K562 (cell line): ENCODE data around the gene RBM12. TPM values are rescaled to one million over a fixed set of nuclear protein-coding genes. Genes with fewer than 3 reads are reported as not detected.

Experiments used
- ATAC-seq: fragments of 200-7000 bp; cut with Tn5 transposase; 3 replicates; pipeline ENCODE4 v1.9.1; 2020; ENCODE audit warnings: moderate library complexity
- BruUV-seq: library from RNA; stranded (reverse); fragments of 400-500 nt; replicated peaks from 2 replicates; lab custom pipeline; 2021; lab: Mats Ljungman, UMichigan
- CTCF ChIA-PET: fragments of 300-600 bp; formaldehyde crosslinking; extraction: SDS; loops from one replicate; lab custom pipeline; 2021; ENCODE audit warnings: low intra/inter-chr PET ratio; lab: Yijun Ruan, JAX
- POLR2A ChIA-PET: fragments of 300-600, 350-650 bp; sonication (Branson Sonifier 250); formaldehyde crosslinking; extraction: SDS; loops from one replicate; lab custom pipeline; 2021; ENCODE audit warnings: antibody characterized with exemption, inconsistent platforms; lab: Yijun Ruan, JAX
- DNase-seq, 4 experiments: peaks; one replicate each; pipeline versions ENCODE4 v3.0.0 to v3.0.0-alpha.2; 2011 to 2018; ENCODE audit warnings: low spot score in 3 of 4, mixed read lengths in 3 of 4; ENCODE audit errors: extremely low read depth in 1 of 4
- FAIRE-seq: peaks from 2 replicates; lab custom pipeline; 2011; peaks lifted over from hg19 to GRCh38; lab: Jason Lieb, UNC
- H2AFZ ChIP-seq: 2 replicates; pipeline ENCODE4 v1.6.0; 2011; ENCODE audit warnings: low read depth, low read length, control low read depth, inconsistent platforms
- H3K27ac ChIP-seq: fragments of 200-600 bp; 3 replicates; pipeline ENCODE4 v1.8.0; 2011; ENCODE audit warnings: low read depth, mild to moderate bottlenecking, control low read depth, inconsistent platforms, low read length, moderate library complexity, mixed read lengths; ENCODE audit errors: extremely low read depth
- H3K27me3 ChIP-seq, 2 experiments: fragments of 300-600 bp in 1 of 2; 2 replicates in 1 of 2; 3 replicates in 1 of 2; pipeline versions ENCODE4 v1.6.0 to v1.8.0; 2011; ENCODE audit warnings: inconsistent platforms in 2 of 2, low read length in 2 of 2, mild to moderate bottlenecking in 1 of 2, mixed read lengths in 1 of 2, moderate library complexity in 1 of 2; ENCODE audit not compliant: control insufficient read depth in 2 of 2, insufficient read depth in 2 of 2
- H3K36me3 ChIP-seq: fragments of 300-600 bp; 3 replicates; pipeline ENCODE4 v1.8.0; 2011; ENCODE audit warnings: mild to moderate bottlenecking, low read length, inconsistent platforms; ENCODE audit not compliant: control insufficient read depth, insufficient read depth
- H3K4me1 ChIP-seq, 2 experiments: fragments of 200-600 bp in 1 of 2; replicated peaks in 1 of 2; 2 replicates in 1 of 2; 3 replicates in 1 of 2; pipeline versions ENCODE4 v1.5.1 to v1.8.0; 2011; ENCODE audit warnings: inconsistent platforms in 2 of 2, low read length in 2 of 2, mild to moderate bottlenecking in 1 of 2, mixed read lengths in 1 of 2, moderate library complexity in 1 of 2; ENCODE audit not compliant: control insufficient read depth in 2 of 2, insufficient read depth in 2 of 2
- H3K4me2 ChIP-seq: 2 replicates; pipeline ENCODE4 v1.6.1; 2011; ENCODE audit warnings: low read length, control low read depth, inconsistent platforms, mixed read lengths; ENCODE audit not compliant: insufficient read depth
- H3K4me3 ChIP-seq: fragments of 200-600 bp; sonication (generic), shearing (Covaris generic); 2 replicates; pipeline ENCODE4 v1.5.1; 2016; ENCODE audit warnings: control low read depth, inconsistent platforms
- H3K79me2 ChIP-seq: fragments of 200-600 bp; 3 replicates; pipeline ENCODE4 v1.8.0; 2011; ENCODE audit warnings: low read length, inconsistent platforms; ENCODE audit not compliant: control insufficient read depth, insufficient read depth
- H3K9ac ChIP-seq, 2 experiments: 2 replicates each; pipeline versions ENCODE4 v1.6.0 to v1.6.1; 2011; ENCODE audit warnings: low read depth in 2 of 2, low read length in 2 of 2, control low read depth in 1 of 2, inconsistent platforms in 1 of 2, mild to moderate bottlenecking in 1 of 2, mixed read lengths in 1 of 2; ENCODE audit not compliant: insufficient read depth in 1 of 2
- H3K9me1 ChIP-seq: one replicate; pipeline ENCODE4 v1.6.0; 2011; ENCODE audit warnings: inconsistent platforms, mild to moderate bottlenecking, low read length, moderate library complexity; ENCODE audit not compliant: control insufficient read depth, insufficient read depth
- H3K9me3 ChIP-seq: replicated peaks from 2 replicates; pipeline ENCODE4 v1.5.1; 2011; ENCODE audit warnings: low read depth, low read length, inconsistent platforms; ENCODE audit not compliant: control insufficient read depth, insufficient read depth
- H4K20me1 ChIP-seq: replicated peaks from 2 replicates; pipeline ENCODE4 v1.6.1; 2011; ENCODE audit warnings: low read length, inconsistent platforms, mixed read lengths; ENCODE audit not compliant: control insufficient read depth, insufficient read depth
- TCFL5 ChIP-seq: fragments of 250-450 bp; sonication (Bioruptor Pico); conservative IDR thresholded peaks from 2 replicates; pipeline ENCODE4 v1.6.1; 2021; ENCODE audit warnings: mild to moderate bottlenecking, moderate library complexity, matching md5 sums
- WGBS: fragments of 100-300 bp; shearing (Covaris generic); methylation state at CpG from one replicate; pipeline ENCODE4 v1.1.6; 2016; ENCODE audit warnings: low coverage, mixed read lengths; ENCODE audit not compliant: insufficient coverage; ENCODE audit errors: missing lambda C conversion rate; 5-methylcytosine and 5-hydroxymethylcytosine counted together
- in situ Hi-C: fragments of 300-500 bp; cut with MboI; formaldehyde crosslinking; loops from 4 replicates; pipeline ENCODE4 v1.15.0; 2018; ENCODE audit warnings: inconsistent platforms, mixed read lengths
- intact Hi-C: fragments of 100-400 bp; cut with micrococcal nuclease; formaldehyde crosslinking; loops from 2 replicates; pipeline ENCODE4 v1.14.2; 2022
- polyA plus RNA-seq, 8 experiments: library from polyadenylated mRNA; depleted of rRNA in 4 of 8; stranded (reverse) in 5 of 8; unstranded in 3 of 8; fragments of >200 nt; fragmentation: Nextera tagmentation in 2 of 8; fragmentation: Illumina TruSeq in 1 of 8; extraction: Ambion mirVana in 2 of 8; extraction: Trizol in 1 of 8; gene quantifications; 2 replicates each; pipeline versions ENCODE4 v1.2.1 to v1.2.3, GENCODE V29; 2011 to 2014; ENCODE audit warnings: inconsistent platforms in 1 of 8, missing spikeins in 1 of 8
- total RNA-seq, 7 experiments: library from RNA; depleted of rRNA in 6 of 7; stranded (reverse); fragments of >200 nt in 6 of 7; fragmentation: Illumina TruSeq in 2 of 7; extraction: Trizol in 2 of 7; gene quantifications; 2 replicates each; pipeline versions ENCODE4 v1.2.1 to v1.2.3, GENCODE V29; 2011 to 2021; ENCODE audit warnings: low replicate concordance in 1 of 7
- TF ChIP-seq, protein P1 (sequence below): fragments of 450-650 bp; formaldehyde crosslinking; IDR thresholded peaks from 2 replicates; pipeline ENCODE4 v1.4.0; 2020; ENCODE audit warnings: mild to moderate bottlenecking

RBM12 gene
- total and polyA plus RNA-seq, 9 of the 15 experiments (the other 6 are each of a cell fraction or from before 2014, with no cell fraction given) = 5.0 to 162 (median 73.3) TPM

DNA sequence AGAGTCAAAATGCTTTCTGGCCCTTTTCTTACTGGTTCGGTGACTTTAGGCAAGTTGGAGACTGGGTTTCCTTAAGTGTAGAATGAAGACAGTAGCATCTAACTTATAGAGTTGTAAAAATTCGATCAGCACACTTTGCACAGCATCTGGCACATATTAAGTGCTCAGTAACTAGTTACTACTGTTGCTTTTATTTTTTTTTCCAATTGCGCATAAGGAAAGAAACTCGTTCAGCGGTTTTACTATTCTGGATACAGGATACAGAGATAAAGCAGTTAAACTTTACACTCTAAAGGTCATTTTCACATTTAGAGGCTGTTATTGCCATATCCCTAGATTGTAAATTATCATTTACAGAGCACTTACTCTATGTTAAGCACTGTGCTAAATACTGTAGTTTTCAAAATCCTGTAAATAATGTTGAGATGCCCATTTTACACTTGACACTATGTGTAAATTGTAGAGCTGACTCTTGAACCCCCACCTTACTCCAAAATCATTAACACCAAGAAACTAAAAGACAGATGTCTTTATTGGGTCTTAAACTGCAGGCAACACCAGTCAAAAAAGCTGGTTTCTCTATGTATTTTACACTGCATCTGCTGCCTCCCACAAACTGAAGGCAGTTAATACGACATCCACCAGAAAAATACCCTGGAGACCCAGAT lies 35.4 kb upstream of the RBM12 start:
- H3K27ac ChIP-seq = peak overlapping the region; percentile 92
- DNase-seq (no peak), ATAC-seq (no peak), FAIRE-seq (no peak)
- CTCF ChIA-PET = interaction anchor here (0.6 kb wide), 1 partner anchor 66 kb away, joined by 3 read pairs; no protein-coding TSS in a partner anchor
- peak overlapping the region; percentile 91 for H2AFZ ChIP-seq
- H3K36me3 ChIP-seq = peaks cover 68% of the 10 kb centered on the region
- peaks cover 10 to 14% of the 10 kb centered on the region in 2 experiments; a peak in 4 of 5 replicates for H3K4me1 ChIP-seq
- no peaks in the 10 kb centered on the region for H3K27me3 ChIP-seq
- H3K4me2 ChIP-seq = peak overlapping the region; percentile 98
- H3K9ac ChIP-seq = peak overlapping the region; percentile 97
- peak overlapping the region; percentile 96 for H3K4me3 ChIP-seq
- 4% methylated on average over 6 of the region's 6 CpGs for WGBS
- TF ChIP-seq TCFL5 = no peak
- TF ChIP-seq, protein P1, sequence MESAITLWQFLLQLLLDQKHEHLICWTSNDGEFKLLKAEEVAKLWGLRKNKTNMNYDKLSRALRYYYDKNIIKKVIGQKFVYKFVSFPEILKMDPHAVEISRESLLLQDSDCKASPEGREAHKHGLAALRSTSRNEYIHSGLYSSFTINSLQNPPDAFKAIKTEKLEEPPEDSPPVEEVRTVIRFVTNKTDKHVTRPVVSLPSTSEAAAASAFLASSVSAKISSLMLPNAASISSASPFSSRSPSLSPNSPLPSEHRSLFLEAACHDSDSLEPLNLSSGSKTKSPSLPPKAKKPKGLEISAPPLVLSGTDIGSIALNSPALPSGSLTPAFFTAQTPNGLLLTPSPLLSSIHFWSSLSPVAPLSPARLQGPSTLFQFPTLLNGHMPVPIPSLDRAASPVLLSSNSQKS (CRISPR knock-in tag) = 0 out of 2 replicates have a peak, but pooled peaks have one; percentile 17
- H3K9me3 ChIP-seq = no peaks in the 10 kb centered on the region
- POLR2A ChIA-PET = interaction anchor here (0.7 to 12.6 kb wide), 13 partner anchors 8 to 39 kb away, joined by 3 to 102 read pairs (median 5); no protein-coding TSS in a partner anchor
- BruUV-seq = no TSS peak
- in situ Hi-C loops = no loop called here
- intact Hi-C loops = loop anchor here (2.0 kb wide), 1 partner anchor 83 kb away; no protein-coding TSS in a partner anchor
- no peaks in the 10 kb centered on the region; the same call in 1 of the 2 replicates for H4K20me1 ChIP-seq
- H3K79me2 ChIP-seq = peaks cover 44% of the 10 kb centered on the region
- H3K9me1 ChIP-seq = no peaks in the 10 kb centered on the region
